ENCODE results near the gene UNC5A.

UNC5A gene

GRCh38 chr5:176899296-176899891 lies 89.0 kb downstream of the UNC5A start, which contains the start of gene HK3:
TSS of gene HK3 (minus strand) at chr5:176899346. CDS start at chr5:176896159, 3,187 bp downstream.
- no peak for DNase-seq (ENCODE audit: low read depth)

DNA sequence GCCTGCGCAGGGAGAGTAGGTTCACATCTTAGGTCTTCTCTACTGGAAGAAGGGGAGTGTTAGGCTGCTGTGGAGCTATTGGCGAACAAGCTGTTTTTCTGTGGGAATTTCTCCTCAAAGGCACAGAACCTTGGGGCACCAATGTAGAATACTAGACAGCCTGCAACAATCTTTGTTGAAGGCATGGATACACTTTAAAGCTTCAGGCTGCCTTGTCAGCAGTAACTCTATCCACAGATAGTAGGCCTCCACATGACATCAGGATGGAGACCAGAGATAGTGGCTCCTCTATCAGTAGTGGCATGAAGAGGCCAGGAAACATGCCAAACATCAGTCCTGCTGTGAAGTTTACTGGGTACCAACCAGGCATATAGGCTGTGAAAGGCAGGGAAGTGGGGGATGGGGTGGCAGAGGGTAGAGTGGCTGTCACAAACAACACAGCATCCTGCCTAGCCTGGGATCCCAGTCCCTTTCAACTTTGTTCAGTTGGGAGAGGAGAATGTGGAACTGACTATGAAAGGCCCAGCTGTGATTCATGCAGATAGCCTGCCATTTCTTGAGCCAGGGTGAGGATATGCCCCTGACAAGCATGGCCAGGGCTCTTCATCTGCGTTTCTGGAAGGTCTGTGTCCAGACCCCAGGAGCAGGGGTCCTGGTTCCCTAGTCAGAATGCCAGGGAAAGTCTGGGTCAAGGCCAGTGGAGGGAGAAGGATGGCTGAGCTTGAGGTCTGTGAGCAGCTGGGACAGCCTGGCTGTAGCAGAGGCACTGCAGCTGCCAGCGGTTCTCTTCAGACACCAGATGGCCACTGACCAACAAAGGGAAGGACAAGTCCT lies 89.8 kb downstream of the UNC5A start:
- no peak for DNase-seq (ENCODE audit: low read depth)

DNA sequence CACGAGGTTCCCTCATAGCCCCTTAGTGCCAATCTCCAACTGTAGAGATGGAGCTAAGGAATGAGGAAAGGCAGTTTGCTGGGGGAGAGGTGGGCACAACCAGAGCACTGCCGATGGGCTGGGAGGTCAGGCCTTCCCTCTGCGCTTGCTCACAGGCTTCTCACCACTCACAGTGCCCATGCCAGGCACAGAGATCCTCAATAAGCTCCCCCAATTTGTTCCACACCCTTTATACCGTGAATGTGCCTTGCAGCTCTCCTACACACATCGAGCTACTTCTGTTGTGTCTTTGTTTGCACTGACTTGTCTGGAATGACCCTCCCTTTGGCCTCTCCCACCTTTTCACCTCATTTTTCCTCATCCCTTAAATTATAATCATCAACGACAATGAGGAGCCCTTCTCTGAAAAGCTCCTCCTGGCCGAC lies 90.4 kb downstream of the UNC5A start:
- no peak for DNase-seq (ENCODE audit: low read depth)

DNA sequence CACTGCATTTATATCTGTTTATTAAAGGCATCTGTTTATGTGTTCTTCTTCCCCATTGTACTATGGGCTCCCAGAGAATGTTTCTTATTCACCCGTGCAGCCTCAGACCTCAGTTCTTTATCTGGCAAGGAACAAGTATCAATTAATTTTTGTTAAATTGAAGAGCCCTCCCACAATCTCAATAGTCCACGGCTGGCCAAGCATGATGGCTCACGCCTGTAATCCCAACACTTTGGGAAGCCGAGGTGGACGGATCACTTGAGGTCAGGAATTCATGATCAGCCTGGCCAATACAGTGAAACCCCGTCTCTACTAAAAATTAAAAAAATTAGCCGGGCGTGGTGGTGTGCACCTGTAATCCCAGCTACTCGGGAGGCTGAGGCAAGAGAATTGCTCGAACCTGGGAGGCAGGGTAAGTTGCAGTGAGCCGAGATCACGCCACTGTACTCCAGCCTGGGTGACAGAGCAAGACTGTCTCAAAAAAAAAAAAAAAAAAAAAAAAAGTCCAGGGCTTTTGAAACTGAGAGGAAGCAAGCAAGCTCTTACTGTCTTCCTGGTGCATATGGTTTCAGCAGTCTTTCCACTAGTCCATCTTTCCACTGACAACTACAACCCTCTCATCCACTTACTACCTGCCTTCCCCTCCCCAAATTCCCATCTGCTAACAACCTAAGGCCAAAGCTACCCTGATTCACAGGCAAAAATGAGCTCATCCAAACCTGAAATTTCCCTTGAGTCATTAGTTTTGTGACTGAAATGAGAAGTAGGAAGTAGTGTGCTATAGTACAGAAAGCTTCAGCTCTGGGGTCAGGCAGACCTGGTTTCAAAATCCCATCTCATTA lies 91.1 kb downstream of the UNC5A start:
- no peak for DNase-seq (ENCODE audit: low read depth)

DNA sequence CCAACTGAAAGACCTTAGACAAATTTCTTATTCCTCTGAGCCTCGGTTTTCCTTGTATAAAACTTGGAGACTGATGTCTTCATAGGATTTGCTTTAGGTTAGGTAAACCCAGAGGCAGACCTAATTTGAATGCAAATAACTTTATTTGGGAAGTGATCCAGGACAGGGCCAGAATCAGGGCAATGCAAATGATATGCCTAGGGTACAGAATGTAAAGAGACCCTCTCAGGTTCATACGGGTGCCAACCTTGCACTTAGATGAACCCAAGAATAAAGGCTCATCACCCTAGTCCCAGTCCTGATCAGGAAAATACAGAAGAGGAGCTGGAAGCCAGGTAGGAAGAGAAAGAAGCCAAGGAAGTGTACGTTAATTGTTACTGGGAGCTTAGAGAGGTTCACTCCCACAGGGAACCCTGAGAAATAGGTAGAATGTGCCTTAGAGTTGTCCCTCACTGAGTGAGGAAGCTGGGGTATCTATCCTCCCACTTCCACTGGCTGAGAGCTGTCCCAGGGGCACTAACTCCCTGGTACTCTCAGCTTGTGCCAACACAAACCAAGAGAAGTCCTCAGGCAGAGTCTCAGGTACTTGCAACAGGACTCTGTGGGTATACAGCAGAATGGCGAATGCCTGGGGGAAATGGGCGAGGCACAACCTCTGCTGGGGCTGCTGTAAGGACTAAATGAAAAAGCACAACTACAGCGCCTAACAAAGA lies 91.9 kb downstream of the UNC5A start:
- DNase-seq (ENCODE audit: low read depth): no peak

DNA sequence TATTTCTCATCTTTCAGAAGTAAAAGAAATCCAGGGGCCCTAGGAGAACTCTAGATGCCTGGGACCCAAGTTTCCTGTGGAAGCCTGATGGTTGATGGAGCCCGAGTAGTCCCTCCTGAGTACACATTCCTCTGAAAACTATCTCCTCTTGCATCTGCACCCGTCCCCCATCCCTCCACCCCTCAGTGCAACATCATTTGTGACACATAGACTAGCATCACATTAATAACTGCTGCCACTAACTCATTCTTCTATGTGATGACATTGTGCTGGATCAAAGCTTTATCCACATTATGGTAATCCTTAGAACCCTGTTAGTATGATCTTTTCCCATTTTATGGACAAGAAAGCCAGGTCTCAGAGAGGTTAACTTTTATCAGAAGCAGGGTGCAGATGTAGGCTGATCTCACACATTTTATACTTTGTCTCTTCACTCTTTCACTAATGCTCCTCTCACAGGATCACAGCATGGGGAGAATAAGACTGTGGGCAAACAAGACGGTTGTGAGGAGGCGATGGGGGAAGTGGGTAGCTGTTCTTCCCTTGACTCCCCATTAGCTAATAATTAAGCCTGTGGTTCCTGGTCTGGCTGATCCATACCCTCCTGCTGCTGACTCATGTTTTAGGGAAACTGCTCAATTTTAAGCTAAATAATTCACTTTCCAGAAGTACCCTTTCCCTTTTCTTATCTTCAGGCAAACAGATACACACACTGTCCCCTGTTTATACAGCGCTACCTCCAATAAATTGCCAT lies 92.7 kb downstream of the UNC5A start:
- no peak for DNase-seq (ENCODE audit: low read depth)

DNA sequence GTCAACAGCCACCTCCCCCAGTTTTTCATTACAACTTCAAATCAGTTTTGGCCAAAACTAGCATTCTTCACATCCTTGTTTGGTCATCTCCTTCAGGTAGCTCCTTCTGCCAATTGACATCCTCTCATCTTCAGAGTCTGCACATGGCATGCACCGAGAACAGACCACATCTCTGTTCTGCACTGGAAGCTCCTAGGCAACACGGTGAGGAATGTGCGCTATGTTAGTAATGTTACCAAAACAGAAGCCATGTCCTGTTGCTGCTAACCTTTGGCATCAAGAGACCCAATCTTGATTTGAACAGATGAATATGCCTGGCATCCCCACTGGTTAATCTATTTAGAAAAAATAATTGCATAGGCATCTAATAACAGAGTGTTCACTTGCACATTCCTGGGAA lies 93.9 kb downstream of the UNC5A start:
- DNase-seq (ENCODE audit: low read depth): no peak

GRCh38 chr5:176906126-176906525 lies 95.8 kb downstream of the UNC5A start:
- no peak for DNase-seq (ENCODE audit: low read depth)

DNA sequence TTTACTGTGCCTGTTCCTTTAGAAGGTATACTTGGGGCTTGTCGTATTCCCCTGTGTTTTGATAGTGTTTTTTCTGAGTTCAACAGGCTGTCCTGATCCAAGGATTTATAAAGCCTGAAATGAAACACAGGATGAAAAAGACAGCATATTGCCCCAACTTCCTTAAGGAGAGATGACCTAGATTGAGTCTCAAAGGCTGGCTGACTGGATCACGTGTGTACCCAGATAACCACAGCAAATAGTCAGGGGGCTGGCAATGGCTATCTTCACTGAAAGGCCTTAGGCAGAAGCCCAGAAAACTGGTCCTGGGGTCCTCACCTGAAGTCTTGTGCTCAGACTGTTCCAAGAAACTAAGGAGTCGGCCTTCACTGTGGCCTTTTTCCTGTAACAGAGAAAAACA lies 96.4 kb downstream of the UNC5A start:
- no peak for DNase-seq (ENCODE audit: low read depth)

GRCh38 chr5:176908675-176909368 lies 98.5 kb downstream of the UNC5A start:
- DNase-seq (ENCODE audit: low read depth): no peak

DNA sequence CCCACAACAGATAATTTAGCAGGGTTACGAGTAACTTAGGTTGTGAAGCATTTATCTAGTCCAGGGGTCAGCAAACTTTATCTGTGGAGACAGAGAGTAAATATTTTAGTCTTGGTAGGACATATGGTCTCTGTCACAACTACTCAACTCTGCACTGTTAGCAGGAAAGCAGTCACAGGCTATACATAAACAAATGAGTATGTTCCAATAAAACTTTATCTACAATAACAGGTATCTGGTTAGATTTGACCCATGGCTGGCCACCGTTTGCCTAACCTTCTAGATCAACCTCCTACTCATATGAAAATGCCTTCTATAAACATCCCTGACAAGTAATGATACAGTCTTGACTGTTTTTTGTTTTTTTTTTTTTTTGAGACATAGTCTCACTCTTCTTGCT lies 101.8 kb downstream of the UNC5A start:
- no peak for DNase-seq (ENCODE audit: low read depth)

DNA sequence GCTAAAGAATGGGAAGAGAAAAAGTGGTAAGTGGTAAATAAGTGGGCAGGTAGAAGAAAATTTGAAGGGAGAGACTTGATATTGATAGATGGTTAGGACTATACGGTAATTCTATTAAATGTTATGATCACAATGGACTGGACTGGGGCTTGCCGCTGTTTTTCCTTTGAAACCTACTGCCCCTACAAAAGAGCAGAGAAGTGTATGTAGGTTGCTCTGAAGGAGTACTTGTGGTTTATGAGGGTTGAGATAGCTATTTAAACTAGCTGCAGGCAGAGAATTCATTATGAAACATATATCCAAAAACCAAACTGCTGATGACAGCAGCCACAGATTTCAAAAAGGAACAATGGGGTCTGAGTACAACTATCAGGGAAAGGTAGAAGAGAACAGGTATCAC lies 105.5 kb downstream of the UNC5A start:
- no peak for DNase-seq (ENCODE audit: low read depth)

DNA sequence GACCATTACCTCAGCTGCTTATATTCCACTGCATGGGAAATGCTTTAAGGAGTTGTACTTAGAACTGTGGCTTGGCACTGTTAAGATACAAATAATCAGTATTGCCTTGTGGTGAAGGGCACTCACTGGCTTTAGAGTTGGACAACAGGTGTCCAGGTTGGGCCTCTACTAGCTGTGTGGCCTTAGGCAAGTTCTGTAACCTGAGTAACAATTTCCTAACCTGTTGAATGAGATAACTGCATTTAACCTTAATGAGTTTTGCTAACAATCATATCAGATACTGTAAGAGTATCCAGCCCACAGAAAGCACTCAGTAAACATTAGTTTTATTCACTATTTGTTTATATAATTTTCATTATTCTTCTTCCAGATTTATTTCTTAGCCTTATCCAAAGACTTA lies 106.0 kb downstream of the UNC5A start:
- DNase-seq (ENCODE audit: low read depth): no peak

DNA sequence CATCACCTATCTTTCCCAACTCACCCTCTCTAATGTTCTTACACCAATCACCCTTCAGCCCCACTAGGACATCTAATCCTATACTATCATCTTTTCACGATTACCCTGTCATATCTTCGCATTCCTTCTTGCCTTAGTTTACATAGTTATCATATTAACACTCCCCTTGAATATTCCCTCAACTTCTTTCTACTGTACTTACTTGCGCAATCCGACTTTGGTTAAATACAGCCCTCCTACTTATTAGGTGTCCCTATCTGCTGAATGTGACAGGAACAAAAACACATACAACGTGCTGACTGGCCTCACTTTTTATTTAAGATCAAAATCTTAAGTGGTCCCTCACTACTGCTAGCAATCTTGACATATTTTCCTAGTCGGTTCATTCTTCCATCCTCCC lies 108.3 kb downstream of the UNC5A start:
- DNase-seq (ENCODE audit: low read depth): no peak

DNA sequence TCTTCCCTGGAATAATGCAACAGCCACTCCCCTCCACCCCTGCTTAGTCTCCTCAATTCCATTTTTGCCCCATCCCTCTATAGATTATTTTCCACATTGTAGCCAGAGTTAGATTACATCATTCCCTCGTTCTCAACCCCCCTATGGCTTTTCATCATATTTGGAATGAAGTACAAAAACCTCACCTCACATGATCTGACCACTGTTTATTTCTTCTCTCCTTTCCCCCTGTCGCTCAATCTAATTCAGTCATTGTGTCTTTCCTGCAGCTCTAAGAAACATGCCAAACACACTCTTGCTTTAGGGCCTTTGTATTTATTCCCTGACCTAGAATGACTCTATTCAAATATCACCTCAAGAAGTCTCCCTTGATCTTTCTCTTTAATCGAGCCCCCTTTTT lies 111.4 kb downstream of the UNC5A start:
- DNase-seq (ENCODE audit: low read depth): no peak

- DNase-seq (ENCODE audit: low read depth): no peak
Observed at GRCh38 chr5:176922817-176923216, 112.5 kb downstream of the UNC5A start.

DNA sequence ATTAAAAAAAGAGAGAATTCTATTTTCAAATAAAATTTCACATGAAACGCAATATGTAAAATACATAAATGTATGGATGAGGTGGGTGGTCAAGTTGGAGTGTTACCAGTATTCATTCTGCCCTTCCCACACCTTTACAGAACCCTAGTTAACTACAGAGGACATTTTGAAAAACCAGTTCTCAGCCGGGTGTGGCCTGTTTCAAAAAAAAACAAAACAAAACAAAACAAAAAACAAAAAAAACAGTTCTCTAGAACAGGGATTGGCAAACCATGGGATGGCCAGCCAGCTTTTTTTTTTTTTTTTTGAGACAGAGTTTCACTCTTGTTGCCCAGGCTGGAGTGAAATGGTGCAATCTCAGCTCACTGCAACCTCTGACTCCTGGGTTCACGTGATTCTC lies 117.2 kb downstream of the UNC5A start:
- DNase-seq (ENCODE audit: low read depth): no peak

DNA sequence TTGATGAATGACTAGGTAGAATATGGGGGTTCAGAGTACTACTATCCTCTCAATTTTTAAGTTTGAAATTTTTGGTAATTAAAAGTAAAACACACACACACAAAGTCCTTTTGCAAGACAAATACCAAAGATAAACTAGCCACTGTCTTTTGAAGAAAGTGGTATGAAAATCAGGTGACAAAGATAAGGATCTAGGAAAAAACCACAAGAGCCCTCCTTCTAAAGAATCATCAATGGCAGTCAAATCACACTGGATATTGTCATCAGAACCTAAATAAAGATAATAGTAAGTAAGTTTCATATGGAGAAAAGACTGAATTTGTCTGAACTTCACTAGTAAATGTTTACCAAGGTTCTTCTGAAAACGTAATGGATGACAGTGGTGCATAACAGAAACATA lies 119.3 kb downstream of the UNC5A start:
- no peak for DNase-seq (ENCODE audit: low read depth)
